ENCODE measurements around the gene SETD1B.

DNA sequence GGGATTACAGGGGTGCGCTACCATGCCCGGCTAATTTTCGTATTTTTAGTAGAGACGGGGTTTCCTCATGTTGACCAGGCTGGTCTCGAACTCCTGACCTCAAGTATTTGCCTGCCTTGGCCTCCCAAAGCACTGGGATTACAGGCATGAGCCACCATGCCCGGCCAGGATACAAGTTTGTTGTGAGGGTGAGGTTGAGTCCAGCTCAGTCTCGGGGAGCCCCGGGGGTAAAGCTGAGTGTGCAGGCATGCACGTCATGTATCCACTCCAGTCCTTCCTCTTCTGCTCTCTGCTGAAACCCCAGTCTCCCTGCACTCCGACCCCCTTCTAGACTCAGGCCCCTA, 54.5 kb downstream of the SETD1B start:
- no peak for TF ChIP-seq EZH2 (IDR thresholded peaks at IDR 0.05; ENCODE audit: borderline replicate concordance, low read depth, low read length, poor library complexity, severe bottlenecking)
- TF ChIP-seq, protein P1, sequence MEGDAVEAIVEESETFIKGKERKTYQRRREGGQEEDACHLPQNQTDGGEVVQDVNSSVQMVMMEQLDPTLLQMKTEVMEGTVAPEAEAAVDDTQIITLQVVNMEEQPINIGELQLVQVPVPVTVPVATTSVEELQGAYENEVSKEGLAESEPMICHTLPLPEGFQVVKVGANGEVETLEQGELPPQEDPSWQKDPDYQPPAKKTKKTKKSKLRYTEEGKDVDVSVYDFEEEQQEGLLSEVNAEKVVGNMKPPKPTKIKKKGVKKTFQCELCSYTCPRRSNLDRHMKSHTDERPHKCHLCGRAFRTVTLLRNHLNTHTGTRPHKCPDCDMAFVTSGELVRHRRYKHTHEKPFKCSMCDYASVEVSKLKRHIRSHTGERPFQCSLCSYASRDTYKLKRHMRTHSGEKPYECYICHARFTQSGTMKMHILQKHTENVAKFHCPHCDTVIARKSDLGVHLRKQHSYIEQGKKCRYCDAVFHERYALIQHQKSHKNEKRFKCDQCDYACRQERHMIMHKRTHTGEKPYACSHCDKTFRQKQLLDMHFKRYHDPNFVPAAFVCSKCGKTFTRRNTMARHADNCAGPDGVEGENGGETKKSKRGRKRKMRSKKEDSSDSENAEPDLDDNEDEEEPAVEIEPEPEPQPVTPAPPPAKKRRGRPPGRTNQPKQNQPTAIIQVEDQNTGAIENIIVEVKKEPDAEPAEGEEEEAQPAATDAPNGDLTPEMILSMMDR (conservative IDR thresholded peaks at IDR 0.05; ENCODE audit: low read depth, low read length) = no peak

All from A673 (cell line).